ENCODE results near the gene SERPING1. TPM values are rescaled to one million over a fixed set of nuclear protein-coding genes. Genes with fewer than 3 reads are reported as not detected.

The SERPING1 gene
- 9.6 and 26.0 TPM in 2 replicates for total RNA-seq

GRCh38 chr11:57597461-57597915 is at the start of gene SERPING1:
TSS of gene SERPING1 (plus strand) at chr11:57597685. CDS start at chr11:57598271, 586 bp downstream.

GRCh38 chr11:57567515-57568329 is 29.8 kb upstream of the SERPING1 start, which contains the start of gene UBE2L6:
TSS of gene UBE2L6 (minus strand) at chr11:57567672. CDS start at chr11:57567611, 61 bp downstream.

GRCh38 chr11:57649826-57650738 is 52.6 kb downstream of the SERPING1 start, which contains the start of gene YPEL4:
TSS of gene YPEL4 (minus strand) at chr11:57649912. CDS start at chr11:57647107, 2,805 bp downstream.

GRCh38 chr11:57657194-57658022 is 59.9 kb downstream of the SERPING1 start, which contains the start of gene CLP1:
TSS of gene CLP1 (plus strand) at chr11:57657762. CDS start at chr11:57659477, 1,715 bp downstream.

Other genes starting within 250 kb of the SERPING1 start
- gene PRG3, start 216.5 kb upstream of the SERPING1 start, total RNA-seq = not detected in 2 replicates
- not detected in 2 replicates for gene PRG2, start 207.0 kb upstream of the SERPING1 start, total RNA-seq
- 48.4 and 77.2 TPM in 2 replicates for gene SLC43A3, start 170.6 kb upstream of the SERPING1 start, total RNA-seq
- 0.33 TPM in 1 of 2 replicates, not detected in the other for gene RTN4RL2, start 137.2 kb upstream of the SERPING1 start, total RNA-seq
- 15.3 and 23.5 TPM in 2 replicates for gene SLC43A1, start 82.0 kb upstream of the SERPING1 start, total RNA-seq
- 14.9 and 35.5 TPM in 2 replicates for gene TIMM10, start 66.9 kb upstream of the SERPING1 start, total RNA-seq
- gene SMTNL1, start 60.1 kb upstream of the SERPING1 start, total RNA-seq = not detected in 2 replicates
- 43.3 and 106 TPM in 2 replicates for gene UBE2L6, start 30.0 kb upstream of the SERPING1 start, total RNA-seq
- gene YPEL4, start 52.2 kb downstream of the SERPING1 start, total RNA-seq = 2.6 and 3.1 TPM in 2 replicates
- 19.5 and 20.2 TPM in 2 replicates for gene CLP1, start 60.1 kb downstream of the SERPING1 start, total RNA-seq
- 26.9 and 42.0 TPM in 2 replicates for gene ZDHHC5, start 70.4 kb downstream of the SERPING1 start, total RNA-seq
- gene MED19, start 114.5 kb downstream of the SERPING1 start, total RNA-seq = 12.4 and 20.7 TPM in 2 replicates
- 48.1 and 48.3 TPM in 2 replicates for gene TMX2, start 114.9 kb downstream of the SERPING1 start, total RNA-seq
- 67.0 and 110 TPM in 2 replicates for gene SELENOH, start 143.8 kb downstream of the SERPING1 start, total RNA-seq
- not detected in 2 replicates for gene BTBD18, start 154.1 kb downstream of the SERPING1 start, total RNA-seq
- gene CTNND1, start 164.1 kb downstream of the SERPING1 start, total RNA-seq = 114 and 116 TPM in 2 replicates